ENCODE measurements around the gene UCP2. TPM values are rescaled to one million over a fixed set of nuclear protein-coding genes. Genes with fewer than 3 reads are reported as not detected.

UCP2 gene
- total RNA-seq, 1 donor from 2014 or later: 69.2 TPM

- Histone ChIP-seq H2AFZ (replicated peaks) (no peak overlapping the region), H3K4me3 (no peak overlapping the region), H3K27ac (no peak overlapping the region), H3K9ac (no peak overlapping the region), H3K79me2 (ENCODE audit: low read depth) (no peaks in the 10 kb centered on the region), H3K9me3 (ENCODE audit: low read depth) (no peaks in the 10 kb centered on the region), H3K36me3 (no peaks in the 10 kb centered on the region), H3F3A (ENCODE audit: low read depth) (no peaks in the 10 kb centered on the region), H3K27me3 (no peaks in the 10 kb centered on the region), H3K4me1 (no peaks in the 10 kb centered on the region), H4K20me1 (ENCODE audit: low read depth) (no peaks in the 10 kb centered on the region), H3K4me2 (no peak overlapping the region)
- DNase-seq (ENCODE audit: low spot score): no peak
- Mint-ChIP-seq H3K27ac (no peak overlapping the region), H3K9me3 (no peaks in the 10 kb centered on the region), H3K36me3 (peaks cover 9% of the 10 kb centered on the region), H3K4me3 (no peak overlapping the region), H3K4me1 (peaks cover 2% of the 10 kb centered on the region), H3K27me3 (ENCODE audit: insufficient read depth, low read depth) (peaks cover 4% of the 10 kb centered on the region)
- TF ChIP-seq EZH2phosphoT487 (IDR thresholded peaks at IDR 0.05) (no peak), CTCF (IDR thresholded peaks at IDR 0.05) (no peak), EZH2 (IDR thresholded peaks at IDR 0.05) (no peak)
Observed at GRCh38 chr11:74009230-74009547, 26.5 kb upstream of the UCP2 start.

DNA sequence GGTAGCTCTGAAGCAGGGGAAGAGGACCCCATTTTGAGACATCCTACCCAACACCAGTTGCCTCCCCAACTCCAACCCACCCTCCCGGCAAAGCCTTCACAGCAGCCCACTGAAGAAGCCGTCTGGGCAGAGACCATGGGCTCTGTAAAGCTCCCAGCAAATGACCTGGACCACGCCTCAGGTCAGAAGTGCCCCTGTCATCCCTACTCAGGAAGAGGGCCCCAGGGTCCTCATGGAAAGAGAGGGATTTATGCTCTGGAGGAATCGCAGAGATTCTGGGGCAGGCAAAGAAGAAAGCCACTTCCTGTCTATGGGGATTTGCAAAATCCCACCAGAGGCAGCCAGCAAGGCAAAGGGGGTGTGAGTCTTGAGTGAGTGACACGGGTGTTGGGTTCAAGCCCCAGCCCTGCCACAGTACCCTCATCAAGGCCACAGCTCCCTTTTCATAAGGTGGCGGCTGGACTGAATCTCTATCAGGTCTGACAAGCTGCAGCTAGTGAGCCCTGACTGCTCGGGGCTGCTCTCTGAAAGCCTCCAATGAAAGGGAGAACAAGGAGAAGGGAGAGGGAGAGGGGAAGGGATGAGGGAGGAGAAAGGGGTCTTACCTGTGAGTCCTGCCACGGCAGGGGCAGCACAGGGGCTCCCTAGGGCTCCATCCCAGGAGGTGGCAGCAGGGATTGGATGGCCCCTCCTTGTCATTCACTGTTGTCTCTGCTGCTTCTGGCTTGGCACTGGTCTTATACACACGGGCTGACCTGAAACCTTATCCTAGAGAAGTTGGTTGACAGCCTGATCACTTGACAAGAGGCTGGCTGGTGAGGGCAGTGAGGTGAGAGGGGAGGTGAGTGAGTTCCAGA is 26.0 kb upstream of the UCP2 start, which contains the start of gene UCP3:
Gene UCP3 (minus strand): TSS at position 713 of the 857 bp plus-strand sequence. CDS start 2,043 bp downstream, outside the sequence.
- H3K4me2 ChIP-seq: no peak within 1 kb of the TSS
- Mint-ChIP-seq H3K4me3 (no peak within 1 kb of the TSS), H3K9me3 (no peaks in the 10 kb centered on the region), H3K36me3 (peaks cover 11% of the 10 kb centered on the region), H3K27ac (no peak within 1 kb of the TSS), H3K4me1 (peaks cover 2% of the 10 kb centered on the region), H3K27me3 (ENCODE audit: insufficient read depth, low read depth) (peaks cover 4% of the 10 kb centered on the region)
- no peaks in the 10 kb centered on the region for H3K4me1 ChIP-seq
- no peak within 1 kb of the TSS for H2AFZ ChIP-seq (replicated peaks)
- H3K36me3 ChIP-seq: no peaks in the 10 kb centered on the region
- DNase-seq (ENCODE audit: low spot score): no peak
- H3F3A ChIP-seq (ENCODE audit: low read depth): no peaks in the 10 kb centered on the region
- H3K79me2 ChIP-seq (ENCODE audit: low read depth): no peaks in the 10 kb centered on the region
- TF ChIP-seq CTCF (IDR thresholded peaks at IDR 0.05) (no peak), EZH2phosphoT487 (IDR thresholded peaks at IDR 0.05) (no peak), EZH2 (IDR thresholded peaks at IDR 0.05) (no peak)
- no peaks in the 10 kb centered on the region for H3K27me3 ChIP-seq
- H4K20me1 ChIP-seq (ENCODE audit: low read depth): no peaks in the 10 kb centered on the region
- no peaks in the 10 kb centered on the region for H3K9me3 ChIP-seq (ENCODE audit: low read depth)
- no peak within 1 kb of the TSS for H3K4me3 ChIP-seq
- no peak within 1 kb of the TSS for H3K27ac ChIP-seq
- H3K9ac ChIP-seq: no peak within 1 kb of the TSS

DNA sequence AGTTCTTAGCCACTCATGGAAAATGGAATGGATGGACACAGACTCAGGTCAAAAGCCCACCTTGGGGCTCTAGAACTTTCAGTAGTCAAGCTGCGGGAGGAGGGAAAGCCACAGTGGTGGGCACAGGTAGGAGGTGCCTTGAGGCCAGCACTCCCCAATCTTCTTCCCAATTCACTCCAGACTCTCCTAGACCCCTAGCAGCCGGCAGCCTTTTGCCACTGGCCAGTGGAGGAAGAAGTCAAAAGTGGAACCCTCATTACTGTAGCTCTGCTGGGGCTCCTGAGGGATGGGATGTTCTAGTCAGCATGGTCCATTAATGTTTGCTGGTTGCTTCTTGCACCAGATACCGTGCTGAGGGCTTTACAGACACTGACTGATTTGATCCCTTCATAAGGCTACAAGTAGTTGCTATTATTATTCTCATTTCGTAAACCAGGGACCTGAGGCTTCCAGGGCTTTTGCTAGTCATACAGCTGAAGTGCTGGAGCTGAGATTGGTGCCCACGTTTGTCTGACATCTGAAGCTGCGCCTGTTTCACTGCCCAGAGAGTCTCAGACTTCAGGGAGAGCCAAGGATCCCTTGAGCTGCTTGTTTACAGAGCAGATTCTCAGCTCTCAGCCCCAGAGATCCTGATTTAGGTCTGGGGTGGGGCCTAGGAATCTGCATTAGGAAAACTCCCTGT is 25.2 kb upstream of the UCP2 start:
- Mint-ChIP-seq H3K36me3 (peaks cover 12% of the 10 kb centered on the region), H3K4me3 (no peak overlapping the region), H3K4me1 (peaks cover 2% of the 10 kb centered on the region), H3K27ac (no peak overlapping the region), H3K27me3 (ENCODE audit: insufficient read depth, low read depth) (peaks cover 4% of the 10 kb centered on the region), H3K9me3 (no peaks in the 10 kb centered on the region)
- Histone ChIP-seq H3K27ac (no peak overlapping the region), H4K20me1 (ENCODE audit: low read depth) (no peaks in the 10 kb centered on the region), H3K9me3 (ENCODE audit: low read depth) (no peaks in the 10 kb centered on the region), H3K4me2 (no peak overlapping the region), H3K4me1 (no peaks in the 10 kb centered on the region), H3K9ac (no peak overlapping the region), H3K79me2 (ENCODE audit: low read depth) (no peaks in the 10 kb centered on the region), H3K27me3 (no peaks in the 10 kb centered on the region), H3K36me3 (no peaks in the 10 kb centered on the region), H2AFZ (replicated peaks) (no peak overlapping the region), H3K4me3 (no peak overlapping the region), H3F3A (ENCODE audit: low read depth) (no peaks in the 10 kb centered on the region)
- no peak for DNase-seq (ENCODE audit: low spot score)
- TF ChIP-seq EZH2 (IDR thresholded peaks at IDR 0.05) (no peak), CTCF (IDR thresholded peaks at IDR 0.05) (no peak), EZH2phosphoT487 (IDR thresholded peaks at IDR 0.05) (no peak)

Data from neural progenitor cell (in vitro differentiated cells).